Gastrocnemius medialis (tissue), 4 donors: ENCODE data around the gene OBSCN. TPM values are rescaled to one million over a fixed set of nuclear protein-coding genes. Genes with fewer than 3 reads are reported as not detected.
"Not testable (repeated sequence)": the region's sequence is repeated elsewhere in the genome, so short reads cannot be mapped to it uniquely, and the experiment has no call there.

Experiments used
- ATAC-seq, 2 donors: fragments of 150-250 bp; one replicate each; pipeline ENCODE4 v1.9.1; 2016
- DNase-seq, 2 donors: peaks; one replicate each; pipeline ENCODE4 v3.0.0-alpha.2; 2019
- H3K27ac ChIP-seq, 4 donors: fragments of 200-600 bp; sonication (generic); 1 replicate in 1 of 4; 2 replicates in 3 of 4; pipeline ENCODE4 v1.5.1; 2016 to 2018; ENCODE audit warnings: mild to moderate bottlenecking in 2 of 4, moderate library complexity in 1 of 4
- H3K27me3 ChIP-seq, 3 donors: fragments of 200-600 bp; sonication (generic) in 2 of 3; 1 replicate in 1 of 3; 2 replicates in 2 of 3; pipeline versions ENCODE4 v1.5.1 to v1.6.0; 2016 to 2019; ENCODE audit warnings: mild to moderate bottlenecking in 1 of 3, moderate library complexity in 1 of 3
- H3K36me3 ChIP-seq, 2 donors: fragments of 200-600 bp; sonication (generic) in 1 of 2; one replicate each; pipeline ENCODE4 v1.5.1; 2017 to 2018
- H3K4me1 ChIP-seq, 2 donors: fragments of 200-600 bp; sonication (generic) in 1 of 2; one replicate each; pipeline ENCODE4 v1.5.1; 2016 to 2017; ENCODE audit warnings: mild to moderate bottlenecking in 2 of 2
- H3K4me3 ChIP-seq, 4 donors: fragments of 200-600 bp; sonication (generic) in 3 of 4; 1 replicate in 1 of 4; 2 replicates in 3 of 4; pipeline ENCODE4 v1.5.1; 2016 to 2019; ENCODE audit warnings: mild to moderate bottlenecking in 2 of 4
- H3K9me3 ChIP-seq, 3 donors: fragments of 200-600 bp; sonication (generic) in 2 of 3; 1 replicate in 1 of 3; 2 replicates in 2 of 3; pipeline ENCODE4 v1.5.1; 2016 to 2019
- POLR2A ChIP-seq, 2 donors: fragments of 450-650 bp; IDR thresholded peaks; one replicate each; pipeline ENCODE4 v1.6.1; 2017; ENCODE audit warnings: antibody characterized with exemption in 2 of 2, mild to moderate bottlenecking in 2 of 2, moderate library complexity in 2 of 2
- in situ Hi-C, 4 donors: fragments of 200-750 bp; cut with MboI; loops; one replicate each; pipeline versions ENCODE4 v1.15.0 to v1.8.0; 2017; ENCODE audit warnings: low sequenced_read_pairs in 4 of 4
- intact Hi-C: fragments of 100-400 bp; cut with DNase I; formaldehyde crosslinking; loops from one replicate; pipeline ENCODE4 v1.15.1; 2023; ENCODE audit warnings: low total_unique reads
- total RNA-seq, 4 donors: library from RNA; depleted of rRNA; stranded (reverse); fragments of >200 nt; gene quantifications; one replicate each; pipeline versions ENCODE4 v1.1.0 to v1.2.3, GENCODE V29; 2016
- TF ChIP-seq, protein P1 (sequence below), 5 experiments: fragments of 450-650 bp in 3 of 5; fragments of 200-600 bp in 2 of 5; sonication (generic) in 2 of 5; IDR thresholded peaks in 4 of 5; conservative IDR thresholded peaks in 1 of 5; 1 replicate in 4 of 5; 2 replicates in 1 of 5; pipeline ENCODE4 v1.5.1; 2016 to 2019; ENCODE audit warnings: antibody characterized with exemption in 5 of 5, mild to moderate bottlenecking in 3 of 5, moderate library complexity in 3 of 5

The OBSCN gene
- total RNA-seq, 4 donors from 2014 or later, result 798 to 1,571 (median 1,162) TPM

GRCh38 chr1:228217551-228218344, 9.9 kb downstream of the OBSCN start:
- H3K4me1 ChIP-seq, result peaks cover 51 to 80% of the 10 kb centered on the region in 2 donors

GRCh38 chr1:228218513-228219244, 10.8 kb downstream of the OBSCN start:
- DNase-seq, result peak in 1 of 2 donors; percentile 46
- Histone ChIP-seq H3K27ac (peak overlapping the region; percentile 97 to 100 (median 100)), H3K4me3 (no peak overlapping the region), H3K4me1 (peaks cover 61 to 82% of the 10 kb centered on the region in 2 donors), H3K27me3 (no peaks in the 10 kb centered on the region), H3K9me3 (no peaks in the 10 kb centered on the region), H3K36me3 (peaks cover 0 to 75% of the 10 kb centered on the region in 2 donors)
- intact Hi-C loops, result no loop called here
- TF ChIP-seq POLR2A (IDR thresholded peaks at IDR 0.05), result no peak
- TF ChIP-seq, protein P1, sequence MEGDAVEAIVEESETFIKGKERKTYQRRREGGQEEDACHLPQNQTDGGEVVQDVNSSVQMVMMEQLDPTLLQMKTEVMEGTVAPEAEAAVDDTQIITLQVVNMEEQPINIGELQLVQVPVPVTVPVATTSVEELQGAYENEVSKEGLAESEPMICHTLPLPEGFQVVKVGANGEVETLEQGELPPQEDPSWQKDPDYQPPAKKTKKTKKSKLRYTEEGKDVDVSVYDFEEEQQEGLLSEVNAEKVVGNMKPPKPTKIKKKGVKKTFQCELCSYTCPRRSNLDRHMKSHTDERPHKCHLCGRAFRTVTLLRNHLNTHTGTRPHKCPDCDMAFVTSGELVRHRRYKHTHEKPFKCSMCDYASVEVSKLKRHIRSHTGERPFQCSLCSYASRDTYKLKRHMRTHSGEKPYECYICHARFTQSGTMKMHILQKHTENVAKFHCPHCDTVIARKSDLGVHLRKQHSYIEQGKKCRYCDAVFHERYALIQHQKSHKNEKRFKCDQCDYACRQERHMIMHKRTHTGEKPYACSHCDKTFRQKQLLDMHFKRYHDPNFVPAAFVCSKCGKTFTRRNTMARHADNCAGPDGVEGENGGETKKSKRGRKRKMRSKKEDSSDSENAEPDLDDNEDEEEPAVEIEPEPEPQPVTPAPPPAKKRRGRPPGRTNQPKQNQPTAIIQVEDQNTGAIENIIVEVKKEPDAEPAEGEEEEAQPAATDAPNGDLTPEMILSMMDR (IDR thresholded peaks at IDR 0.05 in 4 of 5, conservative IDR thresholded peaks at IDR 0.05 in 1 of 5), result no peak
- no peak for ATAC-seq
- in situ Hi-C loops, result no loop called here

More at GRCh38 chr1:228217551-228218344, 9.9 kb downstream of the OBSCN start:
- DNase-seq, result no peak
- intact Hi-C loops, result no loop called here
- Histone ChIP-seq H3K9me3 (no peaks in the 10 kb centered on the region), H3K27me3 (no peaks in the 10 kb centered on the region), H3K27ac (peak overlapping the region; percentile 97 to 100 (median 100)), H3K36me3 (peaks cover 0 to 73% of the 10 kb centered on the region in 2 donors), H3K4me3 (no peak overlapping the region)
- ATAC-seq, result no peak
- in situ Hi-C loops, result no loop called here
- TF ChIP-seq, protein P1 (IDR thresholded peaks at IDR 0.05 in 4 of 5, conservative IDR thresholded peaks at IDR 0.05 in 1 of 5), result peak in 1 of 5 experiments; percentile 9
- TF ChIP-seq POLR2A (IDR thresholded peaks at IDR 0.05), result no peak

DNA sequence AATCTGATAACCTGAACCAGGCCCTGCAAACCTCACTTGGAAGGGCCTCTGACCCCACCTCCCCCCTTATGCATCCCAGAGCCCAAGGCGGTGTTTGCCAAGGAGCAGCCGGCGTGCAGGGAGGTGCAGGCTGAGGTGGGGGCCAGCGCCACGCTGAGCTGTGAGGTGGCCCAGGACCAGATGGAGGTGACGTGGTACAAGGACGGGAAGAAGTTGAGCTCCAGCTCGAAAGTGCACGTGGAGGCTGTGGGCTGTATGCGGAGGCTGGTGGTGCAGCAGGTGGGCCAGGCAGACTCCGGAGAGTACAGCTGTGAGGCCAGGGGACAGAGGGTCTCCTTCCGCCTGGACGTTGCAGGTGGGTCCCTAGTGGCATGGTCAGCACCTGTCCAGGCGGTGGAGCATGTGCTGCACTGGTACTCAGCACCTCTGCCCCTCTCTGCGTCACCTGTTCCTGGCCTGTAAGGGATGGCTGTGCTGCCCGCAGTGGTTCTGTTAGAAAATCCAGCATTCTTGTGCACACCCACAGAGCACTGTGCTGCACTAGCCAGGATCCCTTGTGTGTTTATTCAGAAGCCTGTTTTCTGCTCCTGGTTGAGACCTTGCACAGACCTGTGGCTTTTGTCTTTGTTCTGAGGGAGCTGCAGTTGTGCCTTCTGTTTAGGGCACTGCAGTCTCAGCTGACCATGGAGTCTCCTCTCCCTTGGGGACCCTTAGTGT, 11.6 kb downstream of the OBSCN start:
- intact Hi-C loops, result no loop called here
- in situ Hi-C loops, result no loop called here
- peak overlapping the region; percentile 97 to 100 (median 100) for H3K27ac ChIP-seq
- no peaks in the 10 kb centered on the region for H3K9me3 ChIP-seq
- H3K27me3 ChIP-seq, result no peaks in the 10 kb centered on the region
- DNase-seq, result no peak
- no peak for ATAC-seq
- peaks cover 63 to 82% of the 10 kb centered on the region in 2 donors for H3K4me1 ChIP-seq
- no peak overlapping the region for H3K4me3 ChIP-seq
- TF ChIP-seq POLR2A (IDR thresholded peaks at IDR 0.05), result no peak
- TF ChIP-seq, protein P1 (IDR thresholded peaks at IDR 0.05 in 4 of 5, conservative IDR thresholded peaks at IDR 0.05 in 1 of 5), result no peak
- H3K36me3 ChIP-seq, result peaks cover 0 to 77% of the 10 kb centered on the region in 2 donors

GRCh38 chr1:228219962-228220780, 12.3 kb downstream of the OBSCN start:
- in situ Hi-C loops, result no loop called here
- H3K9me3 ChIP-seq, result no peaks in the 10 kb centered on the region
- no peaks in the 10 kb centered on the region for H3K27me3 ChIP-seq
- ATAC-seq, result peak in 1 of 2 donors; percentile 20
- no peak overlapping the region for H3K4me3 ChIP-seq
- H3K36me3 ChIP-seq, result peaks cover 0 to 77% of the 10 kb centered on the region in 2 donors
- intact Hi-C loops, result no loop called here
- no peak for TF ChIP-seq POLR2A (IDR thresholded peaks at IDR 0.05)
- TF ChIP-seq, protein P1 (IDR thresholded peaks at IDR 0.05 in 4 of 5, conservative IDR thresholded peaks at IDR 0.05 in 1 of 5), result no peak
- peak in 1 of 2 donors; percentile 62 for DNase-seq
- peaks cover 62 to 82% of the 10 kb centered on the region in 2 donors for H3K4me1 ChIP-seq
- H3K27ac ChIP-seq, result peak overlapping the region; percentile 97 to 100 (median 100)

GRCh38 chr1:228221097-228221496, 13.3 kb downstream of the OBSCN start:
- DNase-seq, ATAC-seq, intact Hi-C loops, H3K4me3 ChIP-seq, in situ Hi-C loops, H3K9me3 ChIP-seq, H3K27me3 ChIP-seq: not testable (repeated sequence)
- Histone ChIP-seq H3K36me3 (peaks cover 0 to 85% of the 10 kb centered on the region in 2 donors), H3K4me1 (peaks cover 71 to 82% of the 10 kb centered on the region in 2 donors), H3K27ac (peak overlapping the region; percentile 97 to 100 (median 100))
